NCI-H82 treated with DMSO at 0.1 percent for 48 hours (cell line): ENCODE data around the gene SP5.
"Not testable (repeated sequence)": the region's sequence is repeated elsewhere in the genome, so short reads cannot be mapped to it uniquely, and the experiment has no call there.

Source experiments
- DNase-seq: peaks from one replicate; lab custom pipeline; 2025; ENCODE audit not compliant: unreplicated experiment; lab: John Stamatoyannopoulos, UW

Gene SP5

DNA sequence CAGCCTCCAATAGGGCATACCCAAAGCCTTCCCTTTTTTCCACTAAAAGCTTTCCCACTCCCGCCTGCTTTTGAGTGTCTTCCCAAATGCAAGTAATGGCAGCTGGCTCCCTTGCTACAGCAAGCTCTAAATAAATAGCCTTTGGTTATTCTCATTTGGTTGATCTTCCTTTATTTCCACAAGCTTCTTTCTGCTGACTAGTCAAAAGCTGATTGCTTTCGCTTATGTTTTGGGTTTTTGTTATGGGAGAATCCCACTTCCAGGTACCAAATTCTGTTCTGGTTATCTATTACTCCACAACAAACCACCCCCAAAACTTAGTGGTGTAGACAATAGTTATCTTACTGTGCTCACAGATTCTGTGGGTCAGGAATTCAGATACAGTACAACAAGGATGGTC, 22.3 kb downstream of the SP5 start:
- no peak for DNase-seq

GRCh38 chr2:170737821-170738220, 22.7 kb downstream of the SP5 start:
- DNase-seq = no peak

- no peak for DNase-seq
These were observed 23.9 kb downstream of the SP5 start for GRCh38 chr2:170739048-170739447.

DNA sequence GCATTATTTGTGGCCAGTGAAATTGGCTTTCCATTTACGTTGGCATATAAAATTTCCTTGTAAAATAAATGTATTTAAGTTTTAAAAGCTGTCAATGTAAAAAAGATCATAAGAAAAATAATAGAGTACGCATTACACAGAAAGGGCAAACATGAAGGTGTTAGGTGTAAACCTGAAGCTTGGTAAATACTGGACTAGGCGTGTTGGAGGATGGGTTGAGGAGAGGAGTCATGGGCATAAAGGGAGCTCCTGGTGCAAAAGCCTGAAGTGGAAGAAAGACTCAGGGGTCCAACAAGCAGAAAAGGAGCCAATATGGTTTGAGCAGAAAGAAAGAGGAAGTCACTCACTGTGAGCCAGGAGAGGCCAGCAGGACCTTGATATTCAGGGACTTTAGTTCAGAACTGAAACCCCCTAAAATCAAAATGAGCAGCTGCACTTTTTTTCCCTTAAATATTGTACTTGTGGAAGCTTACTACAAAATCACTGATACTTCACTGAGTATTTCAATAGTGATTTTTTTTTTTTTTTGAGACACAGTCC, 24.4 kb downstream of the SP5 start:
- no peak for DNase-seq

- no peak for DNase-seq
These were observed 25.5 kb downstream of the SP5 start for GRCh38 chr2:170740660-170741059.

GRCh38 chr2:170742000-170742399, 26.9 kb downstream of the SP5 start:
- no peak for DNase-seq

GRCh38 chr2:170742896-170743529, 27.9 kb downstream of the SP5 start:
- no peak for DNase-seq

GRCh38 chr2:170743530-170744239, 28.5 kb downstream of the SP5 start:
- DNase-seq = no peak

- DNase-seq = no peak
These were observed 29.3 kb downstream of the SP5 start for GRCh38 chr2:170744248-170745002.

DNA sequence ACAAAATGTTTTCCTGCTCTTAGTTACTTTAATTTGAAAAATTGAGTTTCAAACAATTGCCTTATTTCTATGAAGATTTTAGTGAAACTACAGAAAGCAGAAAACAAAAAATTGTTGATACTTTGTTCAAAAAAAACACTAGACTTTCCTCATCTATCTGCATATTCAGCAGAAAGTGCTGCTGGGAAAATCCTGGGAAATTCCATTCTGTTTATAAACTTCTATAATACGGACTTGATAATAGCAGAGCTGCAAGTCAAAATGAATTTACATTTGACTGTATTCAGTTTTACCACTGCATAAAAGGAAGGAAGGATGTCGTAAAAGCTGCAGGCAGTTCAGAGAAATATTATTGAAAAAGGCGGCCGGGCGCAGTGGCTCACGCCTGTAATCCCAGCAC, 30.2 kb downstream of the SP5 start:
- no peak for DNase-seq

GRCh38 chr2:170747921-170748320, 32.8 kb downstream of the SP5 start:
- DNase-seq = no peak

GRCh38 chr2:170751555-170751954, 36.4 kb downstream of the SP5 start:
- DNase-seq = not testable (repeated sequence)

DNA sequence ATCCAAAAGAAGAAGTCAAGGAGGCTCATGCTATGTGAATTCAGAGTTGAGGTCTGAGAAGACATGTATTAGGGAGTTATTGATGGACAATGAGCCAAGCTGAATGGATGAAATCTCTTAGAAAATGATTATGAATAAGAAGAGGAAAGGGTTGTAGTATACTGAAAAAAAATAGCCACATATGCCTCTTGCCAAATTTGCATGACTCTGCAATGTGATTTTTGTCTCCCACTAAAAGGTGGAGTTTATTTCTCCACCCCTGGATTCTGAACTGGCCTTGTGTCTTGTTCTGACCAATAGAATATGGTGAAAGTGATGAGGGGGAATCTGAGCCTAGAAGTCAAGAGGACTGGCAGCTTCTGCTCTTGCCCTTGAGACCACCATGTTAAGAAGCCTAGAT, 46.4 kb downstream of the SP5 start:
- DNase-seq = no peak

- DNase-seq = no peak
These were observed 47.6 kb downstream of the SP5 start for GRCh38 chr2:170762760-170763159.

- DNase-seq = no peak
These were observed 48.1 kb downstream of the SP5 start for GRCh38 chr2:170763232-170763631.

DNA sequence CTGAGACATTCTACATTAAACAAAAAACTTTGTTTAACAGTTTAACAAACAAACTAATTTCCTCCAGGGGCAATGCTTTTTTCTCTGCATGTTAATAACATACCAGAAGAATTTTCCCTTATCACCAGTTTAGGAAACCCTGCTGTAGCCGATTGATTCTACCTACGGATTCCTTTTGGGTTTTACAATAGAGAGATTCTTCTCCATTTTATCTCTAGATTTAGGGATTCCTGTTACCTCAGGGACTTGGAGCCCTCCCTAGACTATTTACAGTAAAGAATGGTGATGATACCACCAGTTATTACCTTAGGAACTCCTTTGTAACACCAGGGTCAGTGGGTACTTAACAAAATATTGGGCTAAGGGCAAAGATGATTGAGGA, 49.7 kb downstream of the SP5 start:
- DNase-seq = no peak

GRCh38 chr2:170766693-170767092, 51.6 kb downstream of the SP5 start:
- DNase-seq = no peak
